HG03520 (cell line): ENCODE results near the gene ZDHHC5.
"Not testable (repeated sequence)": the region's sequence is repeated elsewhere in the genome, so short reads cannot be mapped to it uniquely, and the experiment has no call there.

Experiments
- ATAC-seq: cut with Tn5 transposase; IDR thresholded peaks from one replicate; pipeline ENCODE4 v1.9.1; 2021; ENCODE audit warnings: mild to moderate bottlenecking, moderate library complexity; ENCODE audit not compliant: unreplicated experiment

The ZDHHC5 gene

DNA sequence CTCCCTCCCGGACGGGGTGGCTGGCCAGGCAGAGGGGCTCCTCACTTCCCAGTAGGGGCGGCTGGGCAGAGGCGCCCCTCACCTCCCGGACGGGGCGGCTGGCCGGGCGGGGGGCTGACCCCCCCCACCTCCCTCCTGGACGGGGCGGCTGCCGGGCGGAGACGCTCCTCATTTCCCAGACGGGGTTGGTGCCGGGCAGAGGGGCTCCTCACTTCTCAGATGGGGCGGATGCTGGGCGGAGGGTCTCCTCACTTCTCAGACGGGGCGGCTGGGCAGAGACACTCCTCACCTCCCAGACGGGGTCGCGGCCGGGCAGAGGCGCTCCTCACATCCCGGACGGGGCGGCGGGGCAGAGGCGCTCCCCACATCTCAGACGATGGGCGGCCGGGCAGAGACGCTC is 48.8 kb downstream of the ZDHHC5 start:
- not testable (repeated sequence) for ATAC-seq

DNA sequence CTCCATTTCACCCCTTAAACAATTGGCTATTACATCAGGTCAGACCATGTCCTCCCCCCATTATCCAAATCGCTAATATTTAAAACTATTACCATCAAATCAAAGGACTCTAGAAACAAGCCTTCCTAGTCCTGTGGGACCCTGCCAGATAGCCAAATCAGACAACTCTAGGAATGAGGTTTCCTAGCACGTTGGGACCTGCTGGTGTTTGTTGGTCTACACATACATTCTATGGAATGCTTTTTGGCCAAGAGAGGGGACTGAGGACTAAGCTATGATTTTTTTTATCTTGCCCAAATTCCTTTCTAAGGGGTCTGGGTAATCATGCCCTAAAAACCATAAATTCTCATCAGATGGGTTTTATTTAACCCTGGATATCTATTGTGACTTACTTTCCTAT is 59.3 kb downstream of the ZDHHC5 start:
- ATAC-seq, result no peak

DNA sequence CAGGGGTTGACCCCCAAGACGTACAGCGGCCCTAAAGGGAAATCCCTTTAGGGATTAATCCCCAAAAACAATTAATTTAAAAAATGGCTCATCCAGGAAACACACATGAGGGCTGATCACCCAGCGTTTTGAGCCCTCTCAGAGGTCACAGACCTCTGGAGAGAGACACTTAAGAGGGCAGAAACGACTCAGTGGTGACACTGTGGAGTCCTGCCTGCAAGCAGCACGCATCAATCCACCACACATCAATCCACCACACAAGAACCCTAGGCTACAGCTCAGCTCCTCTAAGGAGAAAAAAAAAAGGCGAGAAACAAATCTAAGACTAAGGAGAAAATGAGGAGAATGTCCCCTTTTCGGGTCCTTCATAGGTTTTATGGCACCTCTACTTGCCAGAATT is 60.9 kb downstream of the ZDHHC5 start:
- no peak for ATAC-seq

DNA sequence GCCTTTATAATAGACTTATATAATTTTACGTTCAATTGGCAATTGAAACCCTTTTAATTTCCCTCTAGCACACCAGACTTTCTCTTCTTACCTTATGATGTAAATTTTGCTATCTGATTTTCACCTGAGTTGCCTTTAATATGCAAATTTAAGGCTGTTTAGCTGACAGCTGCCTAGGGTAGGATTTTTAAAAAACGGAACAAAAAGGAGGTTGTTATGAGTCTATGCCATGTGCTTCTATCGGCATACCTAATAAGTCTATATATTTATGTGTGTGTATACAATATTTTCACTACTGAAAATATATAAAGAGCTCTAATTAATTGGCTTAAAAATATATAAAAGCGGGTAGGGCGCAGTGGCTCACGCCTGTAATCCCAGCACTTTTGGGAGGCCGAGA is 61.6 kb downstream of the ZDHHC5 start:
- no peak for ATAC-seq

DNA sequence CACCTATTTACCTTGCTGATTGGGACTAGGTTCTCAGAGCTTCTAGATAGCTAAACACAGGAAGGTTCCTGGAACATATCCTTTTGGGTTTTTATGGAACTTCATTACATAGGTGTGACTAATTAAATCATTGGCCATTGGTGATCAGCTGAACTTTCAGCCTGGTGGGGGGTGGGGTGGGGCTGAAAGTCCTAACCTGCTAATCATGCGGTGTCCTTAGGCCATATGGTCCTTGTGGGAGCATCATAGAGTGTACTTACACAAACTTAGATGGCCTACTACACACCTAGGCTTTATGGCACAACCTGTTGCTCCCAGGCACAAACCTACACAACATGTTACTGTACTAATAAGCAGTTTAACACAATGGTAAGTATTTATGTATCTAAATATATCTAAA is 64.7 kb downstream of the ZDHHC5 start:
- no peak for ATAC-seq

DNA sequence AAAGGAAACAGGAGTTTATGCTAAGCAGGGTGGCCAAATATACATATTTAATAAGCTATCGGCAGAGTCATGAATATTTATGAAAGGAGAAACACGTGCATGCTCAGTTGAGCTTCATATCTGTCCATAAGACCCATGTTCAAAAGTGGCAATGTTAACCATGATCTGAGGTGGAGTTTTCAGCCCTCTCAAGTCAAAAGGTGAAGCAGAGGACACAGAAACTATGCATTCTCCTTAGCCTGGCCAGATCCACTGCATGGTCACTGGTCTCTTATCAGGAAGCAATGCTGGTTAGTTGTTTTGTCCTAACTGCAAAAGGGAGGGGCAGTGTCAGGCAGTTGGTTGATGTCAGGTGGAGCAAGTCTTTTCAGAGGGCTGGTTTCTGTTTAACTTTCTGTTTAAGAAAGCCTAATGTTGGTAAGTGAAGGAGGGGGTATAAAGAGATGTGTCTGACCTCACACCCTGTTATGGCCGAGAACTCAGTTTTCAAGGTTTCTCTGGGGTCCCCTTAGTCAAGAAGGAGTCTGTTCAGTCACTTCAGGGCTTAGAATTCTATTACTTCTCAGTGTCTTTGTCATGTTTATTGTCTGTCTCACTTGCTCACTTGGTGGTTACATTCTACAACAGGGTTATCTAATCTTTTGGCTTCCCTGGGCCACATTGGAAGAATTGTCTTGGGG is 67.8 kb downstream of the ZDHHC5 start:
- no peak for ATAC-seq

DNA sequence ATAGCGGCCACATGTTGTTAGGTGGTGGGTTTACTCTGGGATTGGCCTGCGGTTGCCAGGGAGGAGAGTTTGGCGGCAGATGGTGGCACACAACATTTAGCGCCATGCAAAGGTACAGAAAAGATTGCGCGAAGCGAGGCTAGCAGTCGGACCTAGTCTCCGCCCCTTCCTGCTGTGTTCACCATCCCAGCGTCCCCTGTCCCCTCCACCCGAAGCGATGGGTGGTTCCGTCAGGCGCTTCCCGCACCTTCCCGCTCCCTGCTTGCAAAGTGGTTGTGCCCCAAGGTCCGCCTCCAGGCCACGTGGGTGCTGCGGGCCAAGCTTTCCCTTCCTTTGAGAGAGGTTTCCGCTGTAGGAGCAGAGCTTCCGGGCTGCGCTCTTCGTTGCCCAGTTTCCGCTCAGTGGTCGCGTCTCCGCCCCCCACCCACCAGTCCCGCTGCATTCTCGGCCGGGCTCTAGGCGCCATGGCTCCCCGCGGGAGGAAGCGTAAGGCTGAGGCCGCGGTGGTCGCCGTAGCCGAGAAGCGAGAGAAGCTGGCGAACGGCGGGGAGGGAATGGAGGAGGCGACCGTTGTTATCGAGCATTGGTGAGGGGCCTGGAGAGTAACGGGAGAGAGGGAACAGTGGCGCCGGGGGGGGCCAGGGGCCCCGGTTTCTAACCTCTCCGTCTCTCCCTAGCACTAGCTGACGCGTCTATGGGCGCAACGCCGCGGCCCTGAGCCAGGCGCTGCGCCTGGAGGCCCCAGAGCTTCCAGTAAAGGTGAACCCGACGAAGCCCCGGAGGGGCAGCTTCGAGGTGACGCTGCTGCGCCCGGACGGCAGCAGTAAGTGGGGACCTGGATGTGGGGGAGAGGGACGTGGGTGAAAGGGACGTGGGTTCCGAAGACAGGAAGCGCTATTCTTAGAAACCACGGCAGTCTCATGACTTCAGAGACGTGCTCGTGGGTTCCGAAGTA is 73.5 kb downstream of the ZDHHC5 start, which contains the start of gene SELENOH:
Gene SELENOH (plus strand): TSS at position 360 of the 955 bp plus-strand sequence. CDS start 105 bp downstream, at position 465.
- peak; percentile 86 for ATAC-seq

DNA sequence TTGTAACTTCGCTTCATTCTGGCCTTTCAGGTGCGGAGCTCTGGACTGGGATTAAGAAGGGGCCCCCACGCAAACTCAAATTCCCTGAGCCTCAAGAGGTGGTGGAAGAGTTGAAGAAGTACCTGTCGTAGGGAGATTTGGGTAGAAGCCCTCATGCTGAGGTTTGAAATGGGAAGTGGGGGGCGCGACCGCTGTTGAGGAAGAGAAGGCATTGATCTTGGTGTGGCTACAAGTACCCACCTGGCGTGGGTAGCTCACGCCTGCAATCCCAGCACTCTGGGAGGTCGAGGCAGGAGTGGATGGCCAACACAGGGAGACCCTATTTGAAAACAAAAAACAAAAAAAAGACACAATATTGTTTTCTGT is 74.2 kb downstream of the ZDHHC5 start:
- no peak for ATAC-seq

DNA sequence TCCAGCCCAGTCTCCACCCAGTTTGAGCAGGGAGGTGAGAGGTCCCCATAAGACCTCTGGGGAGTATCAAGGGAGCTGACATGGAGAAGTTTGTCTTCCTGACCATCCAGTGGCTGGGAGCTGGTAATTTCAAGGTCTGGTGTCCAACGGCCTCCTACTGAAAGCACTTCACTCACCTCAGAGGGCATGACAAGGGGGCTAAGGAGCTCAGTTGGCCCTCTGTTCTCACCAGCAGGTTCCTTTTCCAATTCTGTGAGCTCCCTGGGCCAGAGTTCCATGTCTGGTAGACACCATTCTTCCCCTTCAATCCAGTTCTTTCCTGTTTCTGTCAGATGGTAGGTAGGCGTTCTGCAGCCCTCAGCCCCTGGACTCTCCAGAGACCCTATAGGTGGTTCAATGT is 76.4 kb downstream of the ZDHHC5 start:
- no peak for ATAC-seq

DNA sequence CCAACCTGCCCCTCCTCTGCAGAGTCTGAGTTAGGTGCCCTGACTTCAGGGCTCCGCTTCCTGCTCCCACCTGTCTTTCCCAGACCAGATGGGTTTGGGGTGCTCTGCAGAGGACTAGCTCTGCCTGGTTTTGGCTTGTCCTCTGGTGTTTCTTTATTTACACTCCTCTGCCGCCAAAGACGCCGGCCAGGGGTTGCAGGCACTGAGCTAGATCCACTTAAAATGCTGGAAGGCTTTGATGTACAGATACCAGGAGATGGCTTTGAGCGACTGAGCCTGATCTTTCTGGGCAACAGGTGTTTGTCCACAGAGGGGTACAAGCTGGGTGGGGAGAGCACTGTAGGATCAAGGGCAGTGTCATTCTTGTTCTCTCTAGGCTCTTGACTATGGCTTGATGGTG is 77.3 kb downstream of the ZDHHC5 start:
- no peak for ATAC-seq

DNA sequence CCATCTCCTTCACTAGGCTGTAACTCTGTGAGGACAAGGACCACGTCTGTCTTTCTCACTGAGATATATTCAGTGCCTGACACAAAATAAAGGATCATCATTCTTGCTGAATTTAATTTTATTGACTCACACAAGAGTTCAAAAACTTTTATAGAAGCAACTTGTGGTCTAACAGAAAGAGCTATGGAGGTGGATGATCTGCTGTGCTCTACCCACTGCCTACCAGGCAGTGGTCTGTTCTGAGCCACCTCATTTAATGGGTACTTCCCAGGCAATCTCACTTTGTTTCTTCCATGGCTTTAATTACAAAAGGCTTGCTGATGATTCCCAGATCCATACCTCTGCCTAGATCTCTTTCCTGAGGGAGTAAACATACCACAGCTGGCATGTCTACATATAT is 79.0 kb downstream of the ZDHHC5 start:
- ATAC-seq, result no peak
